Measurements from ENCODE around the gene ERN1.
"Not testable (repeated sequence)": the region's sequence is repeated elsewhere in the genome, so short reads cannot be mapped to it uniquely, and the experiment has no call there.

The ERN1 gene

DNA sequence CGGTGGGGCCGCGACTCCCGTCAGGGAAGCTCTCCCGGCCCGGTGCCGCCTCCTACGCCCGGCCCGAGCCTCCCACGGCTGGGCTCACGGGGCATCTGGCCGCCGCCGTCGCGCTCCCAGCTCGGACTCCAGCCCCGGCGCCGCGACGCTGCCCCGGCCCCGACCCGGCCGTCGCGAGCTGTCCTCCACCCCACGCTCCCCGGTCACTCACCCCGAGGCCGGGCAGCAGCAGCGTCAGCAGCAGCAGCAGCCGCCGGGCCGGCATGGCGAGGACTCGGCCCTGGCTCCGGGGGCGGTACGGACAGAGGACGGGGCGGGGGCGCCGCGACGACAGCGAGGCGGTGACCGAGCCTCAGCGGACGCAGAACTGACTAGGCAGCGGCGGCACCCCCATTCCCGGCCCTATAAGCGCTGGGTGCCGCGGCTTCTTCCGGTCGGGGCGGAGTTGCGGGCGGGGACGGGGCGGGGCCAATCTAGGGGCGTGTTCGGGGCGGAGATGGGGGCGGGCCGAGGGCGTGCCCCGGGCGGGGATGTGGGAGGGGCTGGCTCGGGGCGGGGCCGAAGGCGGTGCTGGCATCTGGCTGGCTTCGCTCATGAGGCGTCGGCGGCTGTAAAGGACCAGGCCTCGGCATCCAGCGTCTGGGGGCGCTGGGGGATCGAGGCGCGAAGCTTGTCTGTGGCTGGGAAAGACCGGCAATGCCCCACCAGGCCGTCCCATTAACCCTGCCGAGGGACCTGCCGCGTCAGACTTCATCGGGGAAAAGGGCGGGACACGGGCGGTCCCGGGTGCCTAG lies at the start of gene ERN1:
ERN1 (minus strand) TSS at position 380 of the 794 bp plus-strand sequence; CDS start at position 265, 115 bp downstream.
- peak; percentile 77 for DNase-seq

DNA sequence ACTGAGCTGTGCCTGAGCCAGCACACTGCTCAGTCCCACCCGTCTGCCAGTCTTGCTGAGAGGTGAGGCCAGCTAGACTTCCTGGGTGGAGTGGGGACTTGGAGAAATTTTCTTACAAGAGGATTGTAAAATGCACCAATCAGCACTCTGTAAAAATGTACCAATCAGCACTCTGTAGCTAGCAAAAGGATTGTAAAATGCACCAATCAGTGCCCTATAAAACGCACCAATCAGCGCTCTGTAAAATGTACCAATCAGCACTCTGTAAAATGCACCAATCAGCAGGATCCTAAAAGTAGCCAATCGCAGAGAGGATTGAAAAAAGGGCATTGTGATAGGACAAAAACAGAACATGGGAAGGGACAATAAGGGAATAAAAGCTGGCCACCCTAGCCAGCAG lies 49.1 kb upstream of the ERN1 start:
- DNase-seq = not testable (repeated sequence)

GRCh38 chr17:64178011-64178825 lies 48.3 kb upstream of the ERN1 start:
- no peak for DNase-seq

- DNase-seq = no peak
Measured at GRCh38 chr17:64177311-64178010, 47.5 kb upstream of the ERN1 start.

- no peak for DNase-seq
Measured at GRCh38 chr17:64176556-64176955, 46.6 kb upstream of the ERN1 start.

DNA sequence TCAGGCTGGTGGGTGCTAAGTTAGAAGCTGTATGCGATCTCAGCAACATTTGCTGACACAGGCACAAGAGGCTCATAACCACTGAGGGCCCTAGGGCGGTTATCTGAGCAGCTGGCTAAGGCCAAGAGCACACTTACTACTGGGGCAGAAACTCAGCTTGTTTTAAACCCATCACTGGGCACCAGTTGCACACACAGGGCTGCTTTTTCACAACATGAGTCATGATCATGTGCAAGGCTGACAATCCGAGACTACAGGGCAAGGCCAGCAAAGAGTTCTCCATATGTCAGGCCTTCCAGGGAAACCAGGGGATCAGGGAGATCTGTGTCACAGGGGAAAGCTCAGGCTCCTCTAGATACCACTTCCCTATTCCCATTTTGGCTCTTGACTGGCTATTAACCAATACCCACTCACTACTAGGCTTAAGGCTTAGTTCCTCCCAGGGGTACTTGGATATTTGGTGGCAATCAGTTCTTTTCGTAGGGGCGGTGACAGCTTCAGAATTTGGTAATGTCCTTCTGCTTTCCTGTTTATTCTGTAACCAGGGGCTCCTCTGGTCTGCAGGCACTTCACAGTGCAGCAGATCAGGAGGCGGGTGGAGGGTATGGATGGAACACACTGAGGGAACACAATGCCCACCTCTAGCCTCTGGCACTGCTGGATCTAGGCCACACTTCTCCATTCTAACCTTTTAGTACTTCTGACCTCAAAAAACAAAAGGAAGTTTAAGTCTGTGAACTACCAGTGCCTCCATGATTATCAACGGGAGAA lies 44.9 kb upstream of the ERN1 start:
- DNase-seq = no peak

GRCh38 chr17:64173646-64174045 lies 43.7 kb upstream of the ERN1 start:
- DNase-seq = no peak

- no peak for DNase-seq
Measured at GRCh38 chr17:64172510-64172909, 42.6 kb upstream of the ERN1 start.

GRCh38 chr17:64171041-64171440 lies 41.1 kb upstream of the ERN1 start:
- no peak for DNase-seq

DNA sequence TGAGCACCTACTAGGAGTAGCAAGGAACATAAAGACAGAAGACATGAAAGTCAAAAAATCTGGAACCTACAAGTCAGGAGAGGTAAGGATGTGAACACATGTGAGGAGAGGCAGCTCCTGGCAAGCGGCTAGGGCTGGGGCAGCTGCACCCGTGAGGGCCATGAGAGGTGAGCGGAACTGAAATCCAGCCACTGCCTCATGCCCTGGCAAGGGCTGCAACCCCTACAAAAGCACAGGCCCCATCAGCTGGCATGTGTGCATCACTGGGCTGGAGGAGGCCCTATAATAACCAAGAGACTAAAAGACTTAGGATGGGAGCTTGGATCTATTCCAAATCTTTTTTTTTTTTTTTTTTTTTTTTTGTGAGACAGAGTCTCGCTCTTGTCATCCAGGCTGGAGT lies 40.3 kb upstream of the ERN1 start:
- no peak for DNase-seq

DNA sequence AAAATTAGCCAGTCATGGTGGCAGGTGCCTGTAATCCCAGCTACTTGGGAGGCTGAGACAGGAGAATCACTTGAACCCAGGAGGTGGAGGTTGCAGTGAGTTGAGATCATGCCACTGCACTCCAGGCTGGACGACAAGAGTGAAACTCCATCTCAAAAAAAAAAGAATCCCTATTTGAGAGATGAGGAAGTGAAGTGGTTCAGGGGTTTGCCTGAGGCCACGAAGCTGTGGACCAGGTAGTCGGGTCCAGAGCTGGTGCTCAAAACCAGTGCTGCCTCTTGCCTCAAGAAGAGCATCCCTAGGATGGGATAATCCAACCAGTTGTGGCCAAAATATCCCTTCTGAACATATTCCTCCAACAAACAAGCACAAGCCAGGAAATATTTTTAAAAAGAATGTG lies 37.7 kb upstream of the ERN1 start:
- not testable (repeated sequence) for DNase-seq

- no peak for DNase-seq
Measured at GRCh38 chr17:64166876-64167275, 36.9 kb upstream of the ERN1 start.

GRCh38 chr17:64165347-64165746 lies 35.4 kb upstream of the ERN1 start:
- DNase-seq = no peak

DNA sequence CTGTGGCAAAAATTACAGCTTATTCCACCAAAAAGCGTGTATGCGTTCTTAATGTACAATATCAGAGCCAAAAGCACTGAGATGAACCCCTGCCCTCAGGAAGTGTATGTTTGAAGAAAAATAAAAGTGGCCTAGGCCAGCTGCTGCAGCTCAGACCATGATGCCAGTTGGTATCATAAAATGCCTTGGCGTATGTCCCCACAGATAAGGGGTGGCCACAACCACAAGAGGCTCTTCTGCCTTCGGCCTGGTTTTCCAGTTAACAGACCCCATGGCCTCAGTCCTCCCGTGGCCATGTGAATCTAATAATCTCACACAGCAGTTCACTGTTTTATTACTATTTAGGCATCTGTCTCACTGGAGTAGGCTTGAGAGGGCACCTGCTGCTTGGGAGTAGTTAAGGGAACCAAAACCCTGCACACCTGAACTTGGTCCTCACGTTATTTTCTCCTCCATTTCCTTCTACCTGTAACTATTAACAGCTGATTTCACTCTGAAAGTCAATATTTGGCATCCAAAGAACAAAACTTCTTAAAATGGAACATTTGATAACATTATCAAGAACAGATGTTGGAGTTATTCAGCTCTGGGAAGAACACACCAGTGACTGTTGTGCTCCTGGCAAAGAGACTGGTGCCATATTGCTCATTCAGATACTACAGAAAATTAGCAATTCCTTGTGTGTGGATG lies 34.8 kb upstream of the ERN1 start:
- no peak for DNase-seq

DNA sequence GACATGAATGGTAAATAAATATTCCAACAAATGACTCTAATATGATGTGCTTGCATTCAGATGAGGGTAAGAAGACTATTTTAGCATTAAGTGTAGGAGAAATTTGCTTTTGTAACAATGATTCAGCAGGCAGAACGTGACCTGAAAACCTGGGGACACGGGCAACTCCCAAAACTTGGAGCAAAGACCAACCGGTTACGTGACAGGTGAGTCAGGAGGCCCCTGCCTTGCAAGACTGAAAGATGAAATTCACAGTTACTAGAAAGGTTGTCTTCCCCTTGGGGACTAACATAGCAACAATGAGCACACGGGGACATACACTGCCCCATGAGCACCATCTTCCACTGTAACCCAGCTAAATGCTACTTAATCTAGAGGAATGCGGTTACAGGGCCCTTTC lies 33.5 kb upstream of the ERN1 start:
- DNase-seq = no peak

- no peak for DNase-seq
Measured at GRCh38 chr17:64162554-64162953, 32.6 kb upstream of the ERN1 start.

DNA sequence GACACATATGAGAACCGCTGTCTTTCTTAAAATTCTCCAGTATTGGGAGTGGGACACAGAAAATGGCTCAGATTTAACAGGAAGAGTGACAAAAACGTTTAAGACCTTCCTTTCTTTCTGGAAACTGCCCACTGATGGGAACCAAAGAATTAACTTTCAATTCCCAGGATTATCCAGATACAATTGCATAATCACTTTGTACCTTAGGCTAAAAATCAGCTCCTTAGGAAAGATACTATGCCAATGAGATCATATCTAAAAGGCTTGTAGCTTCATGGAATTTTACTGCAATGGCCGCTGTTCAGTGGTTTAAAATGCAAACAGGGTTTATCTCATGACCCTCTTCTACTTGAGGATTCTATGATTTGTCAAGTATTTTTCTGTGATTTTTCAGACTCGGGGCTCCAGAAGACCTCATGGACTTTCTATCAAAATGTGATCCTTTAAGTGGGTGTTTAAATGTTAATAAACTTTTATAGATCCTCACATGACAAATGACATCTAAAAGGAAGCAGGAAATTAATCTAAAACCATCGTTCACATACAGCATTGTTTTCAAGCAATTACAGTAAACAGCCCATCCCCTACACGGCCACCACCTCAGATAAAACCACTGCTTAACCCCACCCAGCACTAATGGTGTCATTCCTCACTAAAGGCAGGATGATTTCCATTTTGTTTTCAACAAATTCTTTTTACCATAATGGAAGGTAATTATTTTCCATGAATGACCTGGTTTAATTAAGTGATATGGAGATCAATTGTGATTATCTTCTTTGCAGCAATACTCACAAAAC lies 31.6 kb upstream of the ERN1 start:
- DNase-seq = no peak

- no peak for DNase-seq
Measured at GRCh38 chr17:64160378-64160777, 30.4 kb upstream of the ERN1 start.

- no peak for DNase-seq
Measured at GRCh38 chr17:64158831-64159590, 29.1 kb upstream of the ERN1 start.

GRCh38 chr17:64158406-64158805 lies 28.5 kb upstream of the ERN1 start:
- DNase-seq = no peak

All from 8988T (cell line).